Bronchial epithelial cell (primary cell): Measurements from ENCODE around the gene CFAP410. TPM values are rescaled to one million over a fixed set of nuclear protein-coding genes. Genes with fewer than 3 reads are reported as not detected.

Experiments
- DNase-seq: peaks from one replicate; pipeline ENCODE4 v3.0.0-alpha.2; 2010; ENCODE audit warnings: low read depth
- FAIRE-seq: peaks from 2 replicates; lab custom pipeline; 2011; peaks lifted over from hg19 to GRCh38; lab: Jason Lieb, UNC
- H3K27me3 ChIP-seq: 2 replicates; pipeline ENCODE4 v1.5.1; 2011; ENCODE audit warnings: low read length; ENCODE audit not compliant: control insufficient read depth, insufficient read depth
- H3K36me3 ChIP-seq: 2 replicates; pipeline ENCODE4 v1.5.1; 2011; ENCODE audit warnings: low read length; ENCODE audit not compliant: control insufficient read depth, insufficient read depth
- H3K4me3 ChIP-seq: 2 replicates; pipeline ENCODE4 v1.5.1; 2011; ENCODE audit warnings: mild to moderate bottlenecking, low read depth, low read length, control low read depth
- CTCF ChIP-seq: IDR thresholded peaks from 2 replicates; pipeline ENCODE4 v1.5.1; 2011; ENCODE audit warnings: mild to moderate bottlenecking, moderate library complexity, low read length, control low read depth, inconsistent platforms; ENCODE audit not compliant: insufficient read depth, severe bottlenecking
- total RNA-seq: library from RNA; depleted of rRNA; stranded (reverse); fragments of >200 nt; gene quantifications from 2 replicates; pipeline ENCODE4 v1.2.1, GENCODE V29; 2014

CFAP410 gene
- total RNA-seq, 1 donor from 2014 or later: 6.1 TPM

DNA sequence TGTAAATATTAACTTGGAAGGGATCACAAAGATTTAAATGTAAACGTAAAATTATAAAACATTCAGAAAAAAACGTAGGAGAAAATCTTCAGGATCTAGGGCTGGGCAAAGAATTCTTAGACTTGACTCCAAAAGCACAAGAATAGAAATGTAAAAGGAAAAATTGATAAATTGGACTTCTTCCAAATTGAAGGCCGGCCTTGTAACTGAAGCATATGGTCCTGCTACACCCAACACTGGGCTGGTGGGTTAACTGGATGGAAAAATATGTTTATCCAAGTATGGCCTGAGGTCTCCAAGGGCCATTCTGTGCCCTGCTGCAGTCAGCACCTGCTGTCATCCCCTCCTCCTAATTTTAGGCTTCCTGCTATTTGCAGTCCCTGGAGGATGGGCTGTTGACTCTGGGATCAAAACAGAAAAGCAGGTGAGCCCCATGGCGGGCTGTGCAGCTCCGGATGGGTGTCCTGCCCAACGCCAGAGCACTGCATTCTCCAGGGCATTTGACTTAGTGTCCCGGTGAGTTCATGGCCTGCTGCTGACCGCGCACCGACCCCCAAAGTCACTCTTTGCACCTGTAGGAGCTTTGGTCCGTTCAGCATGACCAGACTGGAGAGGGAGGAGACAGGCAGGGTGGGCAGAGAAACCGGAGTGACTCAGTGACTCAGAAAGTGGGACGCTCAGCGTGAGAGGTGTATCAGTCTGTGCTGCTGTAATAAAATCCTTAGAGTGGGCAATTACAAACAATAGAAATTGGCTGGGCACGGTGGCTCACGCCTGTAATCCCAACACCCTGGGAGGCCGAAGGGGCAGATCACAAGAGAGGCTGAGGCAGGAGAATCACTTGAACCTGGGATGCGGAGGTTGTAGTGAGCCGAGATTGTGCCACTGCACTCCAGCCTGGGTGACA is 59.6 kb downstream of the CFAP410 start:
- Histone ChIP-seq H3K27me3 (peaks cover 4% of the 10 kb centered on the region), H3K36me3 (no peaks in the 10 kb centered on the region), H3K4me3 (no peak overlapping the region)
- no peak for FAIRE-seq
- no peak for TF ChIP-seq CTCF
- DNase-seq: no peak

Other genes starting within 250 kb of the CFAP410 start
- gene PWP2, start 232.0 kb downstream of the CFAP410 start, total RNA-seq: 14.7 and 23.3 TPM in 2 replicates
- 15.5 and 21.0 TPM in 2 replicates for gene GATD3, start 205.7 kb downstream of the CFAP410 start, total RNA-seq
- gene ICOSLG, start 98.4 kb downstream of the CFAP410 start, total RNA-seq: 0.26 and 1.5 TPM in 2 replicates
- gene DNMT3L, start 77.5 kb downstream of the CFAP410 start, total RNA-seq: not detected in 2 replicates
- gene AIRE, start 53.5 kb downstream of the CFAP410 start, total RNA-seq: not detected in 2 replicates
- 148 and 228 TPM in 2 replicates for gene PFKL, start 39.3 kb downstream of the CFAP410 start, total RNA-seq
- under 0.01 TPM in 1 of 2 replicates, not detected in the other for gene TRPM2, start 14.2 kb upstream of the CFAP410 start, total RNA-seq
- under 0.01 and 0.38 TPM in 2 replicates for gene LRRC3, start 116.1 kb upstream of the CFAP410 start, total RNA-seq
- gene KRTAP10-1, start 200.8 kb upstream of the CFAP410 start, total RNA-seq: not detected in 2 replicates
- not detected in 2 replicates for gene KRTAP10-2, start 212.1 kb upstream of the CFAP410 start, total RNA-seq
- not detected in 2 replicates for gene KRTAP10-3, start 219.4 kb upstream of the CFAP410 start, total RNA-seq
- not detected in 2 replicates for gene KRTAP10-4, start 234.3 kb upstream of the CFAP410 start, total RNA-seq
- gene KRTAP10-5, start 241.2 kb upstream of the CFAP410 start, total RNA-seq: not detected in 2 replicates